ENCODE data around the gene TUBA4A. TPM values are rescaled to one million over a fixed set of nuclear protein-coding genes. Genes with fewer than 3 reads are reported as not detected.

The TUBA4A gene
- total and polyA plus RNA-seq, 9 of the 15 experiments (the other 6 are each of a cell fraction or from before 2014, with no cell fraction given) = 25.1 to 174 (median 42.4) TPM

DNA sequence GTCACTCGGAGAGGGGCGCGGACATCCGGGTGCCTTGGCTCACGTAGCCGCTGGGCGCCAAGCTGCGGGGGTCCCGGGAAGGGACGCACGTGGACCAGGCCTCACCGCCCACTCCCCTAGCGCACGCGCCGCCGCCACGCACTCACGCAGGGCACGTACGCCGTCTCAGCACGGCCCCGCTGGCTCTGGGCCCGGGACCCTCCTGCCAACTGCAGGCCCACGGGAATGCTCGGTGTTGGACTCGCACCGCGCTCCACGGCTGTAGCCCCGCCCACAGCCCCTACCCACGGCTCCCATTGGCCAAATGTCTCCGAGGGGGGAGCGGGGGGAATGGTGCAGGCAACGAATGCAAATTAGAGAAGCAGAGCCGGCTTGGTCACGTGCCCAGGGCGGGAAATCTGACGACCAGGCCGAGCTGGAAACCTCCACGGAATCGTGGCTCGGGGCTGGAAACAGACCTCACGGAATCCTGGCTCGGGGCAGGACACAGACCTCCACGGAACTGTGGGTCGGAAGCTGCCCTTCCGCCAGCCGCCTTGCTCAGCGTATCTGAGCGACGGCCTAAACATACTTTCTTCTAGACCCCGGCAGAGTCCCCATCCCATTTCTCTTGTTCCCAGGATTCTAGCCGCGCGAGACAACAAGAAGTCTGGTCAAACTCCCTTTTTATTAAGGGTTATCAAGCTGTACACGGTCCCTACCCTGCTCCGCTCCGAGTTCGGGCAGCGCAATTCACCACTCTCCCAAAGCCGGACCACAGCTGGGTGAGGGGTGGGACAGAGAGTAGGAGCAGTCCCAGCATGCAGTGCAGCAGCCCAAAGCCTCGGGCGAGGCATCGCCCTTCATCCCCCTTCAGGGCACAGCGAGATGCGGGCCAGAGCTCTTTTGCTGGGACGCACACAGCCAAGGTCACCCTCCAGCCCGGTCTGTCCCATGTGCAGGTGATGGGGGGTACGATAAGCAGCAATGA lies 34.7 kb downstream of the TUBA4A start, which contains the start of gene ABCB6 (continued):
- TF ChIP-seq, protein P1, sequence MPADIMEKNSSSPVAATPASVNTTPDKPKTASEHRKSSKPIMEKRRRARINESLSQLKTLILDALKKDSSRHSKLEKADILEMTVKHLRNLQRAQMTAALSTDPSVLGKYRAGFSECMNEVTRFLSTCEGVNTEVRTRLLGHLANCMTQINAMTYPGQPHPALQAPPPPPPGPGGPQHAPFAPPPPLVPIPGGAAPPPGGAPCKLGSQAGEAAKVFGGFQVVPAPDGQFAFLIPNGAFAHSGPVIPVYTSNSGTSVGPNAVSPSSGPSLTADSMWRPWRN (IDR thresholded peaks at IDR 0.05; ENCODE audit: low read depth) = no peak
- TF ChIP-seq RBBP5 (IDR thresholded peaks at IDR 0.05; ENCODE audit: borderline replicate concordance, insufficient read depth, low read length, poor library complexity, severe bottlenecking) (peak; percentile 69), OTX1 (CRISPR knock-in tag; IDR thresholded peaks at IDR 0.05) (no peak), TSHZ1 (CRISPR knock-in tag; IDR thresholded peaks at IDR 0.05) (no peak), ESRRA (IDR thresholded peaks at IDR 0.05; ENCODE audit: borderline replicate concordance, low read depth) (0 out of 2 replicates have a peak, but pooled peaks have one; percentile 10), ETV5 (CRISPR knock-in tag; IDR thresholded peaks at IDR 0.05; ENCODE audit: low read depth) (no peak), TBL1XR1 (IDR thresholded peaks at IDR 0.05; ENCODE audit: low read length in 2 of 2) (no peak), RAD21 (CRISPR knock-in tag; conservative IDR thresholded peaks at IDR 0.05 in 1 of 2, IDR thresholded peaks at IDR 0.05 in 1 of 2) (no peak), ZNF232 (CRISPR knock-in tag; IDR thresholded peaks at IDR 0.05) (0 out of 2 replicates have a peak, but pooled peaks have one; percentile 39), ZNF12 (CRISPR knock-in tag; IDR thresholded peaks at IDR 0.05) (no peak), BDP1 (IDR thresholded peaks at IDR 0.05; ENCODE audit: insufficient read depth, insufficient read length) (no peak), ATF1 (CRISPR knock-in tag; IDR thresholded peaks at IDR 0.05) (no peak), ATF1 (tag; IDR thresholded peaks at IDR 0.05) (peak; percentile 62; the same call in 1 of the 2 replicates), SP1 (CRISPR knock-in tag; IDR thresholded peaks at IDR 0.05) (peak; percentile 87), KAT8 (IDR thresholded peaks at IDR 0.05; ENCODE audit: low read depth) (no peak), NFXL1 (CRISPR knock-in tag; IDR thresholded peaks at IDR 0.05) (no peak)
- TF ChIP-seq, protein P2, sequence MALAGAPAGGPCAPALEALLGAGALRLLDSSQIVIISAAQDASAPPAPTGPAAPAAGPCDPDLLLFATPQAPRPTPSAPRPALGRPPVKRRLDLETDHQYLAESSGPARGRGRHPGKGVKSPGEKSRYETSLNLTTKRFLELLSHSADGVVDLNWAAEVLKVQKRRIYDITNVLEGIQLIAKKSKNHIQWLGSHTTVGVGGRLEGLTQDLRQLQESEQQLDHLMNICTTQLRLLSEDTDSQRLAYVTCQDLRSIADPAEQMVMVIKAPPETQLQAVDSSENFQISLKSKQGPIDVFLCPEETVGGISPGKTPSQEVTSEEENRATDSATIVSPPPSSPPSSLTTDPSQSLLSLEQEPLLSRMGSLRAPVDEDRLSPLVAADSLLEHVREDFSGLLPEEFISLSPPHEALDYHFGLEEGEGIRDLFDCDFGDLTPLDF (CRISPR knock-in tag; IDR thresholded peaks at IDR 0.05) = no peak; the same call in 1 of the 2 replicates
- TF ChIP-seq, protein P3, sequence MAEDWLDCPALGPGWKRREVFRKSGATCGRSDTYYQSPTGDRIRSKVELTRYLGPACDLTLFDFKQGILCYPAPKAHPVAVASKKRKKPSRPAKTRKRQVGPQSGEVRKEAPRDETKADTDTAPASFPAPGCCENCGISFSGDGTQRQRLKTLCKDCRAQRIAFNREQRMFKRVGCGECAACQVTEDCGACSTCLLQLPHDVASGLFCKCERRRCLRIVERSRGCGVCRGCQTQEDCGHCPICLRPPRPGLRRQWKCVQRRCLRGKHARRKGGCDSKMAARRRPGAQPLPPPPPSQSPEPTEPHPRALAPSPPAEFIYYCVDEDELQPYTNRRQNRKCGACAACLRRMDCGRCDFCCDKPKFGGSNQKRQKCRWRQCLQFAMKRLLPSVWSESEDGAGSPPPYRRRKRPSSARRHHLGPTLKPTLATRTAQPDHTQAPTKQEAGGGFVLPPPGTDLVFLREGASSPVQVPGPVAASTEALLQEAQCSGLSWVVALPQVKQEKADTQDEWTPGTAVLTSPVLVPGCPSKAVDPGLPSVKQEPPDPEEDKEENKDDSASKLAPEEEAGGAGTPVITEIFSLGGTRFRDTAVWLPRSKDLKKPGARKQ (CRISPR knock-in tag; IDR thresholded peaks at IDR 0.05) = peak; percentile 78; the same call in 1 of the 2 replicates
- TF ChIP-seq, protein P4, sequence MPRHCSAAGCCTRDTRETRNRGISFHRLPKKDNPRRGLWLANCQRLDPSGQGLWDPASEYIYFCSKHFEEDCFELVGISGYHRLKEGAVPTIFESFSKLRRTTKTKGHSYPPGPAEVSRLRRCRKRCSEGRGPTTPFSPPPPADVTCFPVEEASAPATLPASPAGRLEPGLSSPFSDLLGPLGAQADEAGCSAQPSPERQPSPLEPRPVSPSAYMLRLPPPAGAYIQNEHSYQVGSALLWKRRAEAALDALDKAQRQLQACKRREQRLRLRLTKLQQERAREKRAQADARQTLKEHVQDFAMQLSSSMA (CRISPR knock-in tag; IDR thresholded peaks at IDR 0.05) = peak; percentile 84
